Body of pancreas (tissue), 4 donors: ENCODE results near the gene RPL3. TPM values are rescaled to one million over a fixed set of nuclear protein-coding genes. Genes with fewer than 3 reads are reported as not detected.

Source experiments
- ATAC-seq: fragments of 150-250 bp; one replicate; pipeline ENCODE4 v1.9.1; 2016
- DNase-seq, 4 donors: peaks; one replicate each; pipeline ENCODE4 v3.0.0-alpha.2; 2019
- H3K27ac ChIP-seq, 4 donors: fragments of 200-600 bp; sonication (generic); 1 replicate in 3 of 4; 2 replicates in 1 of 4; pipeline versions ENCODE4 v1.5.1 to v1.6.1; 2016 to 2019; ENCODE audit warnings: mild to moderate bottlenecking in 1 of 4, mixed read lengths in 1 of 4, moderate library complexity in 1 of 4
- H3K27me3 ChIP-seq, 2 donors: fragments of 200-600 bp; sonication (generic); one replicate each; pipeline ENCODE4 v1.6.0; 2016; ENCODE audit warnings: mild to moderate bottlenecking in 1 of 2
- H3K36me3 ChIP-seq, 2 donors: fragments of 200-600 bp; sonication (generic); replicated peaks in 1 of 2; 2 replicates each; pipeline ENCODE4 v1.5.1; 2016; ENCODE audit warnings: low read depth in 2 of 2; ENCODE audit not compliant: insufficient read depth in 1 of 2
- H3K4me1 ChIP-seq: fragments of 200-600 bp; sonication (generic); one replicate; pipeline ENCODE4 v1.6.0; 2016
- H3K4me3 ChIP-seq, 2 donors: fragments of 200-600 bp; sonication (generic); 1 replicate in 1 of 2; 2 replicates in 1 of 2; pipeline ENCODE4 v1.5.1; 2016 to 2019
- H3K9me3 ChIP-seq, 3 donors: fragments of 200-600 bp; sonication (generic); 1 replicate in 2 of 3; 2 replicates in 1 of 3; pipeline ENCODE4 v1.5.1; 2016
- POLR2A ChIP-seq, 3 donors: fragments of 450-650 bp; IDR thresholded peaks; one replicate each; pipeline ENCODE4 v1.6.1; 2016; ENCODE audit warnings: antibody characterized with exemption in 3 of 3, mild to moderate bottlenecking in 2 of 3
- WGBS, 2 donors: methylation state at CpG; one replicate each; pipeline ENCODE4 v1.1.5; 2017; 5-methylcytosine and 5-hydroxymethylcytosine counted together
- intact Hi-C: fragments of 100-400 bp; cut with DNase I; formaldehyde crosslinking; loops from one replicate; pipeline ENCODE4 v1.15.1; 2023
- total RNA-seq, 2 donors: library from RNA; depleted of rRNA; stranded (reverse); fragments of >200 nt; gene quantifications; one replicate each; pipeline ENCODE4 v1.1.0, GENCODE V29; 2016
- TF ChIP-seq, protein P1 (sequence below), 7 experiments: fragments of 450-650 bp in 4 of 7; fragments of 200-600 bp in 3 of 7; sonication (generic) in 3 of 7; IDR thresholded peaks; one replicate each; pipeline ENCODE4 v1.5.1; 2016 to 2019; ENCODE audit warnings: antibody characterized with exemption in 7 of 7

Gene RPL3
- total RNA-seq, 2 donors from 2014 or later = 1,625 to 1,893 TPM

- intact Hi-C loops = no loop called here
- TF ChIP-seq POLR2A (IDR thresholded peaks at IDR 0.05) = no peak
- TF ChIP-seq, protein P1, sequence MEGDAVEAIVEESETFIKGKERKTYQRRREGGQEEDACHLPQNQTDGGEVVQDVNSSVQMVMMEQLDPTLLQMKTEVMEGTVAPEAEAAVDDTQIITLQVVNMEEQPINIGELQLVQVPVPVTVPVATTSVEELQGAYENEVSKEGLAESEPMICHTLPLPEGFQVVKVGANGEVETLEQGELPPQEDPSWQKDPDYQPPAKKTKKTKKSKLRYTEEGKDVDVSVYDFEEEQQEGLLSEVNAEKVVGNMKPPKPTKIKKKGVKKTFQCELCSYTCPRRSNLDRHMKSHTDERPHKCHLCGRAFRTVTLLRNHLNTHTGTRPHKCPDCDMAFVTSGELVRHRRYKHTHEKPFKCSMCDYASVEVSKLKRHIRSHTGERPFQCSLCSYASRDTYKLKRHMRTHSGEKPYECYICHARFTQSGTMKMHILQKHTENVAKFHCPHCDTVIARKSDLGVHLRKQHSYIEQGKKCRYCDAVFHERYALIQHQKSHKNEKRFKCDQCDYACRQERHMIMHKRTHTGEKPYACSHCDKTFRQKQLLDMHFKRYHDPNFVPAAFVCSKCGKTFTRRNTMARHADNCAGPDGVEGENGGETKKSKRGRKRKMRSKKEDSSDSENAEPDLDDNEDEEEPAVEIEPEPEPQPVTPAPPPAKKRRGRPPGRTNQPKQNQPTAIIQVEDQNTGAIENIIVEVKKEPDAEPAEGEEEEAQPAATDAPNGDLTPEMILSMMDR (IDR thresholded peaks at IDR 0.05) = no peak
- peak overlapping the region; percentile 95 to 99 (median 97) for H3K27ac ChIP-seq
- ATAC-seq (no peak), DNase-seq (no peak)
- H3K4me3 ChIP-seq = no peak overlapping the region
- H3K9me3 ChIP-seq = no peaks in the 10 kb centered on the region
- 85 to 90% methylated on average over 10 of the region's 10 CpGs for WGBS, 2 donors
- no peaks in the 10 kb centered on the region for H3K36me3 ChIP-seq
- peaks cover 62% of the 10 kb centered on the region for H3K4me1 ChIP-seq
- H3K27me3 ChIP-seq = no peaks in the 10 kb centered on the region
Measured at GRCh38 chr22:39291523-39291922, 27.9 kb downstream of the RPL3 start.

DNA sequence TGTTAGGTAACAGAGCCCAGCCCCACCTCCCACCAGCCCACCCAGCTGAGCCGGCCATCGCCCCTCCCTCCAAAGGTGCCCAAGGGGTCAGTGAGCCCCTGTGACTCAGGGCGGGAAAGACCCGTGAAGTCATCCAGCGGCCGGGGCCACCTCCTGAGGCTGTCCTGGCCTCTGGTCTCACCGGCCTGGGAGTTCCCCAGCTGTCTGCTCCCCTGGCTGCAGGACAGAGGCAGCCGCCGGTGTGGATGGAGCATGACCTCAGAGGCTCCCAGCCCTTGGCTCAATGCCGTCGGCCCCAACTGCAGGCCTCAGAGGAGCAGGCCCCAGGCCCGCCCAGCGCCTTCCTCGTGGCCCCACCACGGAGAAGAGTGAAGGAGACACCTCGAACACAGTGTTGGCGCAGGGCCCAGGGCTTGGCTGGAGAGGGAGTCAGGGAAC lies 28.7 kb downstream of the RPL3 start:
- no peaks in the 10 kb centered on the region for H3K36me3 ChIP-seq
- H3K9me3 ChIP-seq = no peaks in the 10 kb centered on the region
- H3K4me3 ChIP-seq = no peak overlapping the region
- peak overlapping the region; percentile 95 to 99 (median 97) for H3K27ac ChIP-seq
- peak; percentile 81 for ATAC-seq
- WGBS, 2 donors = 17% methylated on average over 17 of the region's 17 CpGs; no CpG with 5 or more reads in 1 of the 2 donors
- H3K27me3 ChIP-seq = no peaks in the 10 kb centered on the region
- TF ChIP-seq, protein P1 (IDR thresholded peaks at IDR 0.05) = peak in 4 of 7 experiments; percentile 22 to 52 (median 44)
- peak in 2 of 3 donors; percentile 17 to 35 for TF ChIP-seq POLR2A (IDR thresholded peaks at IDR 0.05)
- DNase-seq = peak; percentile 92 to 97 (median 95)
- intact Hi-C loops = no loop called here
- H3K4me1 ChIP-seq = peaks cover 55% of the 10 kb centered on the region

GRCh38 chr22:39289975-39290720 lies 29.3 kb downstream of the RPL3 start:
- no peaks in the 10 kb centered on the region for H3K27me3 ChIP-seq
- H3K36me3 ChIP-seq = no peaks in the 10 kb centered on the region
- peaks cover 54% of the 10 kb centered on the region for H3K4me1 ChIP-seq
- intact Hi-C loops = no loop called here
- no peak overlapping the region for H3K4me3 ChIP-seq
- peaks cover 0 to under 1% (median 0%) of the 10 kb centered on the region in 3 donors for H3K9me3 ChIP-seq
- 73 to 91% methylated on average over 7 to 16 of the region's 16 CpGs for WGBS, 2 donors
- peak overlapping the region; percentile 95 to 99 (median 97) for H3K27ac ChIP-seq
- DNase-seq (peak in 1 of 4 donors; percentile 71), ATAC-seq (peak; percentile 1)
- TF ChIP-seq POLR2A (IDR thresholded peaks at IDR 0.05) = no peak
- TF ChIP-seq, protein P1 (IDR thresholded peaks at IDR 0.05) = no peak

DNA sequence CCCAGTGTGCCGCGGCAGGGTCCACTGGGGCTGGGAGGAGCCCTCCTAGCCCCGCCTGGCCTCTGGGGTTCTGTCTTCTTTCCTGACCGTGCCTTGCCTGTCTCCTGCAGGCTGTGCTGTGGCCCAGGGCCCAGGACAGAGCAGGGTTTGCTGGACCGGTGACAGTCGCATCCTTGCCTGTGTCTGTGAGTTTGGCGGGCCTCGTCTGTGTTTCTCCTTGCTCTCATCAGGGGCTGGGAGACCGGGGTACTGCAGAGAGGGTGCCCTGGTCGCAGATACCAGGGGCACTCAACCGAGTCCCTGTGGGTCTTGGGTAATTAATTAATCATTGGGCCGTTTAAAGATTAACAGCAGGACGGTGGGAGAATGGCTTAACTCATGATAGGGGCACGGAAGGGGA lies 29.9 kb downstream of the RPL3 start:
- TF ChIP-seq, protein P1 (IDR thresholded peaks at IDR 0.05) = no peak
- no peak for TF ChIP-seq POLR2A (IDR thresholded peaks at IDR 0.05)
- H3K27me3 ChIP-seq = no peaks in the 10 kb centered on the region
- H3K4me3 ChIP-seq = no peak overlapping the region
- ATAC-seq (no peak), DNase-seq (peak in 1 of 4 donors; percentile 38)
- H3K9me3 ChIP-seq = peaks cover 0 to 6% (median 0%) of the 10 kb centered on the region in 3 donors
- peaks cover 54% of the 10 kb centered on the region for H3K4me1 ChIP-seq
- intact Hi-C loops = no loop called here
- 40 to 43% methylated on average over 1 to 14 of the region's 14 CpGs for WGBS, 2 donors
- H3K36me3 ChIP-seq = no peaks in the 10 kb centered on the region
- H3K27ac ChIP-seq = peak overlapping the region; percentile 95 to 99 (median 97)
